Kidney (tissue), 14 donors: ENCODE results near the gene SEMA6A. TPM values are rescaled to one million over a fixed set of nuclear protein-coding genes. Genes with fewer than 3 reads are reported as not detected.
A peak's percentile ranks its signal among the peaks of the same experiment; 100 is the strongest.

Source experiments
- DNase-seq, 5 donors: peaks; one replicate each; pipeline ENCODE4 v3.0.0-alpha.2; 2013 to 2020
- FAIRE-seq: peaks from 2 replicates; lab custom pipeline; 2012; peaks lifted over from hg19 to GRCh38; lab: Jason Lieb, UNC
- H3K27ac ChIP-seq, 2 donors: one replicate each; pipeline ENCODE4 v1.7.0; 2013; ENCODE audit warnings: low read depth in 2 of 2, low read length in 2 of 2, inconsistent platforms in 1 of 2
- H3K27me3 ChIP-seq: one replicate; pipeline ENCODE4 v1.7.1; 2013; ENCODE audit warnings: low read length, inconsistent platforms; ENCODE audit not compliant: control insufficient read depth, insufficient read depth
- H3K36me3 ChIP-seq, 3 donors: one replicate each; pipeline versions ENCODE4 v1.7.0 to v1.7.1; 2013; ENCODE audit warnings: low read length in 3 of 3, control low read depth in 1 of 3, inconsistent platforms in 1 of 3; ENCODE audit not compliant: insufficient read depth in 3 of 3, control insufficient read depth in 2 of 3
- H3K4me1 ChIP-seq, 3 donors: one replicate each; pipeline versions ENCODE4 v1.7.0 to v1.7.1; 2013; ENCODE audit warnings: low read length in 3 of 3, inconsistent platforms in 1 of 3, low read depth in 1 of 3; ENCODE audit not compliant: control insufficient read depth in 2 of 3, insufficient read depth in 2 of 3
- H3K4me3 ChIP-seq, 3 donors: one replicate each; pipeline versions ENCODE4 v1.7.0 to v1.8.1; 2013; ENCODE audit warnings: low read length in 3 of 3, control low read depth in 1 of 3, inconsistent platforms in 1 of 3
- H3K9ac ChIP-seq, 3 donors: one replicate each; pipeline versions ENCODE4 v1.7.0 to v1.7.1; 2013; ENCODE audit warnings: low read length in 3 of 3, control low read depth in 1 of 3, inconsistent platforms in 1 of 3
- H3K9me3 ChIP-seq, 3 donors: one replicate each; pipeline versions ENCODE4 v1.7.0 to v1.7.1; 2013; ENCODE audit warnings: low read length in 3 of 3, control low read depth in 1 of 3, inconsistent platforms in 1 of 3; ENCODE audit not compliant: control insufficient read depth in 2 of 3, insufficient read depth in 1 of 3
- CTCF ChIP-seq: IDR thresholded peaks from 3 replicates; pipeline ENCODE4 v1.5.1; 2012; ENCODE audit warnings: mild to moderate bottlenecking, moderate library complexity, borderline replicate concordance; ENCODE audit not compliant: insufficient read depth; ENCODE audit errors: extremely low read depth
- intact Hi-C: fragments of 100-400 bp; cut with DNase I; formaldehyde crosslinking; loops from one replicate; pipeline ENCODE4 v1.11.1; 2022
- polyA plus RNA-seq: library from polyadenylated mRNA; stranded (reverse); fragments of 350-450 nt; fragmentation: Illumina TruSeq; extraction: RNeasy Lipid Tissue Mini Kit (QIAGEN cat#74804); gene quantifications from one replicate; pipeline ENCODE4 v1.2.3, GENCODE V29; 2014; ENCODE audit warnings: low read depth, low replicate concordance; ENCODE audit not compliant: insufficient read depth
- total RNA-seq: library from RNA; stranded (reverse); fragmentation: NEBNext Ultra II Directional; extraction: Animal tissue kit (Norgen Biotek cat#: 25700); gene quantifications from one replicate; pipeline ENCODE4 v1.2.1, GENCODE V29; 2021
- donor health status: control.
- donor health status: control.
- donor health status: control.
- donor health status: control.
- donor health status: control.
- donor health status: DM: yes; HTN: yes; CAD: no.
- donor health status: Normal renal cell carcinoma (clear cell type).

Gene SEMA6A
- total and polyA plus RNA-seq, 2 donors from 2014 or later = 4.0 to 51.6 TPM

- FAIRE-seq = no peak
- intact Hi-C loops = no loop called here
Observed at GRCh38 chr5:116583862-116584222, 9.2 kb upstream of the SEMA6A start.

GRCh38 chr5:116583085-116583861 is 8.7 kb upstream of the SEMA6A start:
- FAIRE-seq = peak; percentile 27
- no peak for DNase-seq
- Histone ChIP-seq H3K4me3 (no peak overlapping the region), H3K9ac (no peak overlapping the region), H3K27me3 (no peaks in the 10 kb centered on the region), H3K27ac (no peak overlapping the region), H3K4me1 (peaks cover 0 to 2% (median 0%) of the 10 kb centered on the region in 3 donors), H3K9me3 (no peaks in the 10 kb centered on the region), H3K36me3 (no peaks in the 10 kb centered on the region)
- intact Hi-C loops = no loop called here
- TF ChIP-seq CTCF = no peak

More at GRCh38 chr5:116583862-116584222, 9.2 kb upstream of the SEMA6A start:
- no peaks in the 10 kb centered on the region for H3K9me3 ChIP-seq
- no peaks in the 10 kb centered on the region for H3K36me3 ChIP-seq
- H3K4me3 ChIP-seq = no peak overlapping the region
- H3K27me3 ChIP-seq = no peaks in the 10 kb centered on the region
- H3K9ac ChIP-seq = no peak overlapping the region
- H3K27ac ChIP-seq = no peak overlapping the region
- TF ChIP-seq CTCF = no peak
- no peak for DNase-seq
- peaks cover 0 to 2% (median 0%) of the 10 kb centered on the region in 3 donors for H3K4me1 ChIP-seq

- TF ChIP-seq CTCF = no peak
- Histone ChIP-seq H3K9ac (no peak overlapping the region), H3K4me3 (no peak overlapping the region), H3K27ac (no peak overlapping the region), H3K27me3 (no peaks in the 10 kb centered on the region), H3K36me3 (no peaks in the 10 kb centered on the region), H3K4me1 (peaks cover 0 to 2% (median 0%) of the 10 kb centered on the region in 3 donors), H3K9me3 (no peaks in the 10 kb centered on the region)
- DNase-seq (no peak), FAIRE-seq (no peak)
- intact Hi-C loops = no loop called here
Observed at GRCh38 chr5:116581910-116582309, 7.3 kb upstream of the SEMA6A start.
